GM08714 (cell line): ENCODE measurements around the gene CFAP97D1.

ENCODE experiments used
- H3K4me3 ChIP-seq: fragments of 200-500 bp; sonication (Bioruptor generic); 2 replicates; pipeline ENCODE4 v1.5.1; 2014; ENCODE audit warnings: mild to moderate bottlenecking, low read length, inconsistent platforms
- ZNF274 ChIP-seq: IDR thresholded peaks from 2 replicates; pipeline ENCODE4 v1.6.1; 2012; ENCODE audit warnings: mild to moderate bottlenecking, low read depth, low read length

The CFAP97D1 gene

DNA sequence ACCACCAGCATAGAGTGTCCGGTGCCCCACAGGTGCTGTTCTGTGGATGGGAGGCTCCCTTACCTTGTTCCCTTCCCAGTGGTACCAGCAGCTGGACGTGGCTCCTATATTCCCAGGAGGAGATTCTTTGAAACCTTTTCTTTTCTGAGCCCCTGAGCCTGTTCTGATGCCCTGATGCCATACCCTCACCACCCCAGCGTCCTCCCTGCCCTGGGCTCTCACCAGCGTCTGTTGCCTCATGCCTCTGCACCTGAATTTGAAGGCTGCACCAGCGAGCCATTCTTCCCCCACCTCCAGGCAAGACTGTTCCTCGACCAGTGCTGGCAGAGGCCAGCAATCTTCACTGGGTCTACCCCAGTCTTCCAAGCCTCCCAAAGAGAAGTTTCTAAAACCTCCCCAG lies 22.1 kb upstream of the CFAP97D1 start:
- TF ChIP-seq ZNF274, result no peak

DNA sequence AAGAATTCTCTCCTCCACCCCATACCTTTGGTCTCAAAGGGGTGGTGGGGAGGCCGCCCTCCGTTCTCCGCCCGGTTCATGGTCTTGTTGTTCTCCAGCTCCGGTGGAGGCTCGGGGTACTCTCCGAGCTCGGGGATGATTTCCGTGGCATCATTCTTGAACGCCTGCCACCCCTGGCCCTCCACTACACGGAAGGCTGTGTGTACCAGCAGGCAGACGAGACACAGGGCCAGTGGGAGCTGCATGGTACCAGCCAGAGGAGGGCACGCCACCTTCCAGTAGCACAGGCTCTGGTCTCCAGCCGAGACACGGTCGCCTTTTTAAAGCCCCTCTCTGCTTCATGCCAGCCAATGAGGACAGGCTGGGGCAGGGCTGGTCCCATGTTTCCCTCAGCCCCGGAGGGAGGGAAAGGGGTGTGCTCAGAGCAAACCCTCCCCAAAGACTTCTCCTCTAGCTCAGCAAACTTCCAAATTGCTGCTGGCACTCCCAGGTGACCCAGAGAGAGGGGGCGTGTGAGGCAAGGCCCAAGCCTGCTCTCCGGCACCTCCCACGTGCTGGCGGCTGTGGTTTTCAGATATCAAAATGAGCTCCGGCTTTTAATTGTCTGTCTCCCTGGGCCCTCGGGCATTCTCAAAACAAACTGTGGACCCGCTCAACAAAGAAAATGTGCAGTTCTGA lies 21.6 kb upstream of the CFAP97D1 start, which contains the start of gene SOST:
TSS of gene SOST (minus strand) at position 295 of the 678 bp plus-strand sequence. CDS start at position 245, 50 bp downstream.
- no peak for TF ChIP-seq ZNF274
- no peak within 1 kb of the TSS for H3K4me3 ChIP-seq

More for the DNA sequence above, 22.1 kb upstream of the CFAP97D1 start:
- no peak overlapping the region for H3K4me3 ChIP-seq

DNA sequence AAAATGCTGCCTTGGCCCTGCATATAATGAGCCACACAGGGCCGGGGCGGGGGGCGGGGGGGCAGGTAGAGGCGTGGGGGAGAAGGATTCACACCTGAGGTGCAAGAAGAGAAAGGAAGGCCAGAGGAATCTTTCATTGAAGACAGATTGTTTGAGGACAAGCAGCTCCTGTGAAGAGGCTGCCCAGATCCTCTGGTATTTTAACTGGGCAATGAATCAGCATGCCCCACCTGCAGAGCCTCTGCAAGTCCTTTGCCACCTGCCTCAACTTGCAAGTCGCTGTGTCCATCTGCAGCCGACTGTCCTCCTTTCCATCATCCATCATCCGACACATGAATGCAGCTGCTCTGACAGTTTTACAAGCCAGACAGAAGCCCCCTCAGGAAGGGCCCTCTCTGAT lies 20.4 kb upstream of the CFAP97D1 start:
- no peak for TF ChIP-seq ZNF274
- H3K4me3 ChIP-seq, result no peak overlapping the region

DNA sequence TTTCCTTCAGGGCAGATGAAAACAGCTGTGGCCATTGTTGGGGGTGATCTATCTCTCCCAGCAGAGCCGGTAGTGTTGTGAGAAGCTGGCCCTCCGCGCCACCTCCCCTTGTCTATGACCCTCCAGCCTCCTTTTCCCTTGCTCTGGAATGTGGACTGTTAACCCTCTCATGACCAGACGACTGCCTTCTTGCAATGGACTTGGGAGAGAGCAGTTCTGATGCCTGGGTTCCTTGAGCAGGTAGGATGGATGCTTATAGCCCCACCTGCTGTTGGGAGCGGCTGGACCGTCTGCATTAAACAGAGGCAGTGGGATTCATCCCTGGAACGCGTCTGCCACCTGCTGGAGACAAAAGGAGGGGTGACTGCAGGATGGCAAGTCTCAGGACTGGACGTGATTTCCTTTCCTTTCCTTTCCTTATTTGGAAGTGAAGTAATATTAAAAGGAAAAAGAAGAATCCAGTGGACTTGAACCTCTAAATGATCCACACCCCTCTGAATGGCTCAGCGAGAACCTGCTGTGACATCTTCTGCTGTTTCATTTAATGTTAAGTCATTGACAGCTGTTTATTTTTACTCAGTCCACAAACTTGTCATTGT lies 19.9 kb upstream of the CFAP97D1 start:
- no peak overlapping the region for H3K4me3 ChIP-seq
- TF ChIP-seq ZNF274, result no peak

DNA sequence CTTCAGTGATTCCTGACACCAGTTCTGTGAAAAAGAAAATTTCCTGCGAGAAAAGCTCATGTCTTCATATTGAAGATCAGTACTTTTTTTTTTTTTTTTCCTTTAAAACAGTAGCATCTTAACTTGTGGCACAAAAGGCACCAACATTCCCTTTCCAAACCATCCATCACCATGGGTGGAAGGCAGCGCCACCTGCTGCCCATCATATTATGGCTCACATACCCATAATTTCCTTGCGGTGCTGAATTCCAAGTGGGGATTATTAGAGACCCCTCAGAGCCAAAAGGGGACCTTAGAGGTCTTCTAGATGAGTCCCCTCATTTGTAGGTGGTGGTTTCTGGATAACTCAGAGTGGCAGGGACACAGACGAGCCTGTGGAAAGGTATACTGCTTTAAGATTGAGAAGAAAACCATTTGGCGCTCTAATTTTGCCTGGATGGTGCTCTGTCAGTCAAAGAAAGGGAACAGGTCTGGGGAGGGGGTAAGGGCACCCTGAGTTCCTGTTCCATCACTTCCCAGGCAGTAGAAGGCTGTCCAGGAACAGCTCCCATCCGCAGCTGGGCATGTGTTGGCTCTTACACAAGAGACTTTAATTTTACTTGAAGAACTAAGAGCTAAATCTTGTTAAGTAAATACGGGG lies 13.7 kb upstream of the CFAP97D1 start:
- no peak for TF ChIP-seq ZNF274
- no peak overlapping the region for H3K4me3 ChIP-seq

DNA sequence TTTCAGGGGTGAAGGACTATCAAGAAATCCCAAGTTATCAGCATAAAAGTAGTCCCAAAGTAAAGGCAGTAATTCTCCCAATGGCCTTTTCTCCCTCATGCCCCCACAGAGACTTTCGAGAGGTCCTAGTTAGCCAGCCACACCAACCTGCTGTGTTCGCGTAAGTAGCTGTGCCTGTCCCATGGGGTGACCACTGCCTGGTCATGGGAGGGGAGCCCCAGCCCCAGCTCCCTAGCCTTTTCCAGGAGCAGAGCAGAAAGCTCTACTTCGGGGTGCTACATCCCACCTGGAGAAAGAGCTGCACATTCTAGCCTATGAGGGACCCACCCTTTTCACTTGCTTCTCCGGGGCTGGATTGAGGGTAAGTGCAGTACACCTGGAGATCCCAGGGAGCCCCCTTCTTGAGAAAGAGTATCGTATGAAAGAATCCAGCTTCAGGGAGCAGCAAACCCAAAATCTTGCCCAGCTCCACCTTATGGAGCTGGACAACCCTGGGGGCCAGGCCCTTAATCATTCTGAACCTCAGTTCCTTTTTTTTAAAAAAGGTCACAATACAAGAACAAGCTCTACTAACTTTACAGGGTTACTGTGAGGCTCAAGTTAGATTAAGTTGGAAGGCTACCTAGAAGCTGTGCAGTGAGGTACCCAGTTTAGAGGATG lies 13.1 kb upstream of the CFAP97D1 start:
- TF ChIP-seq ZNF274, result no peak
- H3K4me3 ChIP-seq, result no peak overlapping the region

- TF ChIP-seq ZNF274, result no peak
- H3K4me3 ChIP-seq, result no peak overlapping the region
Measured at GRCh38 chr17:43767713-43768059, 12.5 kb upstream of the CFAP97D1 start.

DNA sequence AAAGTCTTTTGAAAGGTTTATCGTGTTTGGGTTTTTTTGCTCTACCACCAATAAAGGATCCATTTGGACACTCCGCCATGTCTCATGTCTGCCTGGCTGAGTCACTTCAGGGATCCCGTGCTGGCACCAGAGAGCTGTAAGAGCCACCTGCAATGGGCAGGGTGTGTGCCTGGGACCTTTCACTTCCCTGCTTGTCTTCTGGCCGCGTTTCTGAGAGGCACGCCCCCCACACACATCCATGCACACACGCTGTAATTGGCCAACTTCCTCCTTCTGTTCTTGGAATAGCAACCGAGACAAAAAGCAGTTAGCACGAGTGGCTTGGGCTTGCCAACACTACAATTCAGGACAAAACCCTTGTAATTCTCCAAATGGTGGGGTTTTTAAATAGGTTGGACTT lies 11.9 kb upstream of the CFAP97D1 start:
- TF ChIP-seq ZNF274, result no peak
- no peak overlapping the region for H3K4me3 ChIP-seq

DNA sequence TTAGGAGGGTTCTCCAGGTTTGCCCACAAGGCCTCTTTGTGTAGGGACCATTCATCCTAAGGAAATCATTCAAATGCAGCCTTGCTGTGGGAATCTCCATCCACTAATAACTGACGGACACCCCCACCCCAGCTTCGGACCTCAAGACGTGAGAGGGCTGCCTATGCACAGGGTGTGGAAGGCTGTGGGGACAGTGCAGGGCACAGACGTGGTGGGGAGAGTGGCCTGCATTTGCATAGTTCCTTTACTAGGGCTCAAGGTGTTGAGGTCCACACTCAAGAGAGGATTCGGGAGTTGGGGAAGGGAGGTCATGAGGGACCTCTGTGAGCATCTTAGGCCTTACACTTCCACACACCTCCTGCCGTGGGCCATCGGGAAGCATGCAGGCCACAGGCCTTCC lies 11.3 kb upstream of the CFAP97D1 start:
- no peak overlapping the region for H3K4me3 ChIP-seq

DNA sequence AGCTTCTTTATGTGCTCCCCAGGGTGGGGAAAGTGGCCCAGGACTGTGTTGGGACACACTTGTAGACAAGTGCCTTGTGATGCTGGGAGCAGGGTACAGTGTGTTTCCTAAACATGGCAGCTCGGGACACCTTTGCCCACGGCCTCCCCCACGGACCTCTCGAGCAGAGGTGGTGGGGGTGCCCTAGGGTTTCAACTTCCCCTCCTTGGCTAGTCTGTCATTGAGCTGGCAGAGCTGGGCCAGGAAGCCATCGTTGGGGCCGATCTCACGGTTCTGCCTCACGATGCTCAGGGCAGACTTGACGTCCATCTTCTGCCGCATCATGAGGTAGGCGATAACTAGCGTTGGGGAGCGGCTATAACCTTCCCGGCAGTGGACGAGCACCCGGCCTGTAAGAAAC lies 10.8 kb upstream of the CFAP97D1 start:
- no peak overlapping the region for H3K4me3 ChIP-seq
- TF ChIP-seq ZNF274, result no peak

More for the DNA sequence above, 11.3 kb upstream of the CFAP97D1 start:
- TF ChIP-seq ZNF274, result no peak

DNA sequence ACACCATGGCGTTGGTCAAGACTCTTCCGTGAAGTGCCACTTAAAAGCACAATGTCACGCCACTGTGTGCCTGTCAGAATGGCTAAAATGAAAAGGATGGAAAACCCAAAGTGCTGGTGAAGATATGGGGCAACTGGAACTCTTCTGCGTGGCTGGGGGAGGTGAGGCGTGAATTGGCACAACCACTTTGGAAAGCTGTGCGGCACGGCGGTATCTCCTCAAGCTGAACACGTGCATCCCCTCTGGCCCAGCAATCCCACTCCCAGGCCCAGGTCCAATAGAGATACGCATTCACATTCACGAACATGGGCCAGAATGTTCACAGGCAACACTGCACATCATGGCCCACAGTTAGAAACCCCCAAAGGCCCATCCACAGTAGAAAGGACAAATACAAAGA lies 10.4 kb upstream of the CFAP97D1 start:
- TF ChIP-seq ZNF274, result no peak
- H3K4me3 ChIP-seq, result no peak overlapping the region

DNA sequence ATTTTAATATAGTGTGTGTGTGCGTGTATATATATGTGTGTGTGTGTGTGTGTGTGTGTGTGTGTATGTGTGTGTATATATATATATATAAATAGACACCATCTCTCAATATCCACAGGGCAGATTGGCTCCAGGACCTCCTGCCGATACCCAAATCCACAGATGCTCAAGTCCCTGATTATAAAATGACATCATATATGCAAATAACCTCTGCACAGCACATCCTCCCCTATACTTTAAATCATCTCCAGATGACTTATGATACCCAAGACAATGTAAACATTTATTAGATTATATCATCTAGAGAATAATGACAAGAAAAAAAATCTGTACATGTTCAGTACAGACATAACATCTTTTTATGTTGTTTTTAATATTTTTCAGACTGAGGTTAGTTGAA lies 9.3 kb upstream of the CFAP97D1 start:
- TF ChIP-seq ZNF274, result no peak
- H3K4me3 ChIP-seq, result no peak overlapping the region

DNA sequence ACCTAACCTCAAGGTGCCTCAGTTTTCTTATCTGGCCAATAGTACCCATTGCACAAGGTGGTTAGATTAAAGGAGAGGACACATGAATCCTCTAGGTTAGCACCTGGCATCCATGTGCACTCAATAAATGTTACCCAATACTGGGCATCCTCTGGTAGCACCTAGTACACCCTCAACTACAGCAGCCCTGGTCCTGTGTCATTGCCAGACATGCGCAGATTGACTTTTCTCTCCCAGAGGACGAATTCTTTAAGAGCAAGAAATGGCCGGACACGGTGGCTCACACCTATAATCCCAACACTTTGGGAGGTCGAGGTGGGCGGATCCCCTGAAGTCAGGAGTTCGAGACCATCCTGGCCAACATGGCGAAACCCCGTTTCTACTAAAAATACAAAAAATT lies 8.8 kb upstream of the CFAP97D1 start:
- TF ChIP-seq ZNF274, result no peak
- no peak overlapping the region for H3K4me3 ChIP-seq

- no peak for TF ChIP-seq ZNF274
- H3K4me3 ChIP-seq, result no peak overlapping the region
Measured at GRCh38 chr17:43772877-43773648, 7.2 kb upstream of the CFAP97D1 start.
